CD14-positive monocyte (primary cell): ENCODE data around the gene TRAPPC4. TPM values are rescaled to one million over a fixed set of nuclear protein-coding genes. Genes with fewer than 3 reads are reported as not detected.

Source experiments
- DNase-seq, 3 donors: peaks; one replicate each; pipeline ENCODE4 v3.0.0-alpha.2; 2011 to 2022
- H2AFZ ChIP-seq: 2 replicates; pipeline ENCODE4 v1.6.0; 2012; ENCODE audit warnings: mild to moderate bottlenecking, low read depth, low read length, inconsistent platforms; ENCODE audit not compliant: insufficient read depth, poor library complexity, severe bottlenecking
- H3K27ac ChIP-seq, 2 donors: 1 replicate in 1 of 2; 2 replicates in 1 of 2; pipeline ENCODE4 v1.5.1; 2012 to 2013; ENCODE audit warnings: low read length in 2 of 2, control low read depth in 1 of 2, inconsistent platforms in 1 of 2, low read depth in 1 of 2, mild to moderate bottlenecking in 1 of 2
- H3K27me3 ChIP-seq, 2 donors: one replicate each; pipeline versions ENCODE4 v1.6.0 to v1.6.1; 2011 to 2013; ENCODE audit warnings: low read length in 2 of 2; ENCODE audit not compliant: control insufficient read depth in 2 of 2, insufficient read depth in 2 of 2
- H3K36me3 ChIP-seq, 2 donors: replicated peaks in 1 of 2; 1 replicate in 1 of 2; 2 replicates in 1 of 2; pipeline versions ENCODE4 v1.5.1 to v1.6.1; 2012 to 2013; ENCODE audit warnings: low read length in 2 of 2, control low read depth in 1 of 2, inconsistent platforms in 1 of 2, mild to moderate bottlenecking in 1 of 2; ENCODE audit not compliant: insufficient read depth in 2 of 2, control insufficient read depth in 1 of 2
- H3K4me1 ChIP-seq, 2 donors: 1 replicate in 1 of 2; 2 replicates in 1 of 2; pipeline versions ENCODE4 v1.5.1 to v1.6.1; 2012 to 2013; ENCODE audit warnings: low read length in 2 of 2, control low read depth in 1 of 2, inconsistent platforms in 1 of 2, mild to moderate bottlenecking in 1 of 2, moderate library complexity in 1 of 2; ENCODE audit not compliant: insufficient read depth in 2 of 2, control insufficient read depth in 1 of 2
- H3K4me2 ChIP-seq: replicated peaks from 2 replicates; pipeline ENCODE3; 2012; ENCODE audit warnings: low read length, moderate library complexity, mild to moderate bottlenecking; ENCODE audit not compliant: poor library complexity, severe bottlenecking; ENCODE audit errors: extremely low read depth
- H3K4me3 ChIP-seq, 3 experiments: fragments of 200-600 bp in 1 of 3; sonication (generic) in 1 of 3; replicated peaks in 1 of 3; 1 replicate in 2 of 3; 2 replicates in 1 of 3; pipeline ENCODE4 v1.5.1; 2011 to 2013; ENCODE audit warnings: low read length in 3 of 3, mild to moderate bottlenecking in 3 of 3, control low read depth in 2 of 3, low read depth in 2 of 3, inconsistent platforms in 1 of 3, moderate library complexity in 1 of 3
- H3K79me2 ChIP-seq: 2 replicates; pipeline ENCODE4 v1.6.0; 2012; ENCODE audit warnings: mild to moderate bottlenecking, control low read depth, inconsistent platforms, low read length, moderate library complexity; ENCODE audit not compliant: insufficient read depth
- H3K9ac ChIP-seq: 2 replicates; pipeline ENCODE4 v1.6.0; 2017; ENCODE audit warnings: low read length, mild to moderate bottlenecking; ENCODE audit not compliant: insufficient read depth, poor library complexity, severe bottlenecking
- H3K9me3 ChIP-seq, 2 donors: replicated peaks in 1 of 2; 1 replicate in 1 of 2; 2 replicates in 1 of 2; pipeline versions ENCODE4 v1.5.1 to v1.6.1; 2012 to 2013; ENCODE audit warnings: low read length in 2 of 2, control low read depth in 1 of 2; ENCODE audit not compliant: control insufficient read depth in 1 of 2, insufficient read depth in 1 of 2
- H4K20me1 ChIP-seq: 2 replicates; pipeline ENCODE4 v1.6.0; 2012; ENCODE audit warnings: mild to moderate bottlenecking, low read length, control low read depth, moderate library complexity; ENCODE audit not compliant: insufficient read depth
- H3K27ac Mint-ChIP-seq, 7 donors: one replicate each; pipeline ENCODE4 v1.8.0; 2020; ENCODE audit warnings: mild to moderate bottlenecking in 7 of 7, mixed read lengths in 7 of 7, moderate library complexity in 6 of 7, inconsistent platforms in 2 of 7
- H3K27me3 Mint-ChIP-seq, 3 donors: one replicate each; pipeline ENCODE4 v1.8.0; 2021 to 2022; ENCODE audit warnings: low read depth in 3 of 3, mild to moderate bottlenecking in 3 of 3, mixed read lengths in 3 of 3, moderate library complexity in 3 of 3, inconsistent platforms in 1 of 3
- H3K36me3 Mint-ChIP-seq, 2 donors: one replicate each; pipeline ENCODE4 v1.8.0; 2020; ENCODE audit warnings: mixed read lengths in 2 of 2, inconsistent platforms in 1 of 2, mild to moderate bottlenecking in 1 of 2
- H3K4me1 Mint-ChIP-seq: one replicate; pipeline ENCODE4 v1.8.0; 2020; ENCODE audit warnings: mild to moderate bottlenecking, mixed read lengths
- H3K4me3 Mint-ChIP-seq, 2 donors: one replicate each; pipeline ENCODE4 v1.8.0; 2020; ENCODE audit warnings: mild to moderate bottlenecking in 2 of 2, mixed read lengths in 2 of 2, moderate library complexity in 1 of 2
- H3K9me3 Mint-ChIP-seq, 7 donors: one replicate each; pipeline ENCODE4 v1.8.0; 2020 to 2022; ENCODE audit warnings: mixed read lengths in 7 of 7, mild to moderate bottlenecking in 6 of 7, moderate library complexity in 6 of 7, inconsistent platforms in 2 of 7
- CTCF ChIP-seq: fragments of 200-600 bp; IDR thresholded peaks from one replicate; pipeline ENCODE4 v1.8.0; 2022; ENCODE audit warnings: antibody characterized with exemption, mild to moderate bottlenecking
- WGBS: methylation state at CpG from one replicate; pipeline ENCODE4 v1.1.5; 2013; ENCODE audit warnings: missing lambda C conversion rate; ENCODE audit not compliant: insufficient coverage; 5-methylcytosine and 5-hydroxymethylcytosine counted together
- intact Hi-C, 2 donors: fragments of 100-400 bp; cut with micrococcal nuclease; formaldehyde crosslinking; loops; one replicate each; pipeline versions ENCODE4 v1.15.0 to v1.15.1; 2023
- polyA plus RNA-seq, 3 donors: library from polyadenylated mRNA; depleted of rRNA in 1 of 3; unstranded in 2 of 3; stranded (reverse) in 1 of 3; fragments of 300-500 nt in 2 of 3; fragments of >200 nt in 1 of 3; fragmentation: Illumina TruSeq in 2 of 3; gene quantifications; 1 replicate in 2 of 3; 2 replicates in 1 of 3; pipeline ENCODE4 v1.2.3, GENCODE V29; 2012 to 2021

The TRAPPC4 gene
- polyA plus RNA-seq, 3 donors: 46.9 to 54.5 (median 50.0) TPM

- H3K4me3 Mint-ChIP-seq: peak within 1 kb of the TSS in 1 of 2 donors; percentile 16
- Histone ChIP-seq H2AFZ (no peak within 1 kb of the TSS), H3K9ac (no peak within 1 kb of the TSS), H3K4me2 (no peak within 1 kb of the TSS), H3K79me2 (no peaks in the 10 kb centered on the region), H3K4me3 (no peak within 1 kb of the TSS), H3K9me3 (peaks cover 0 to 3% of the 10 kb centered on the region in 2 donors), H4K20me1 (no peaks in the 10 kb centered on the region), H3K4me1 (no peaks in the 10 kb centered on the region), H3K27ac (no peak within 1 kb of the TSS), H3K36me3 (no peaks in the 10 kb centered on the region), H3K27me3 (peaks cover 0 to 4% of the 10 kb centered on the region in 2 donors)
- intact Hi-C loops: no loop called here
- WGBS: 44% methylated on average over 25 of the region's 33 CpGs
- H3K4me1 Mint-ChIP-seq: no peaks in the 10 kb centered on the region
- no peak within 1 kb of the TSS for H3K27ac Mint-ChIP-seq
- TF ChIP-seq CTCF: no peak
- H3K27me3 Mint-ChIP-seq: peaks cover 16 to 32% (median 19%) of the 10 kb centered on the region in 3 donors
- peaks cover 0 to 14% (median 3%) of the 10 kb centered on the region in 7 donors for H3K9me3 Mint-ChIP-seq
- H3K36me3 Mint-ChIP-seq: no peaks in the 10 kb centered on the region
- no peak for DNase-seq
Observed at GRCh38 chr11:118971646-118972045, 46.9 kb upstream of the TRAPPC4 start, which contains the start of gene FOXR1. FOXR1 (plus strand) TSS chr11:118971761; CDS start chr11:118971932, 171 bp downstream.

GRCh38 chr11:118973985-118974384, 44.6 kb upstream of the TRAPPC4 start:
- Mint-ChIP-seq H3K9me3 (peaks cover 0 to 14% (median 3%) of the 10 kb centered on the region in 7 donors), H3K27ac (no peak overlapping the region), H3K4me3 (no peak overlapping the region), H3K27me3 (peaks cover 15 to 32% (median 22%) of the 10 kb centered on the region in 3 donors), H3K4me1 (no peaks in the 10 kb centered on the region), H3K36me3 (no peaks in the 10 kb centered on the region)
- WGBS: 92% methylated on average over 2 of the region's 2 CpGs
- no peak for DNase-seq
- Histone ChIP-seq H3K79me2 (no peaks in the 10 kb centered on the region), H2AFZ (no peak overlapping the region), H3K27me3 (peaks cover 0 to 4% of the 10 kb centered on the region in 2 donors), H3K27ac (no peak overlapping the region), H3K9ac (no peak overlapping the region), H3K4me2 (no peak overlapping the region), H4K20me1 (no peaks in the 10 kb centered on the region), H3K36me3 (no peaks in the 10 kb centered on the region), H3K9me3 (peaks cover 0 to 3% of the 10 kb centered on the region in 2 donors), H3K4me1 (no peaks in the 10 kb centered on the region), H3K4me3 (no peak overlapping the region)
- intact Hi-C loops: no loop called here
- TF ChIP-seq CTCF: no peak
